ENCODE results near the gene NXN.
"Not testable (repeated sequence)": the region's sequence is repeated elsewhere in the genome, so short reads cannot be mapped to it uniquely, and the experiment has no call there.

DNA sequence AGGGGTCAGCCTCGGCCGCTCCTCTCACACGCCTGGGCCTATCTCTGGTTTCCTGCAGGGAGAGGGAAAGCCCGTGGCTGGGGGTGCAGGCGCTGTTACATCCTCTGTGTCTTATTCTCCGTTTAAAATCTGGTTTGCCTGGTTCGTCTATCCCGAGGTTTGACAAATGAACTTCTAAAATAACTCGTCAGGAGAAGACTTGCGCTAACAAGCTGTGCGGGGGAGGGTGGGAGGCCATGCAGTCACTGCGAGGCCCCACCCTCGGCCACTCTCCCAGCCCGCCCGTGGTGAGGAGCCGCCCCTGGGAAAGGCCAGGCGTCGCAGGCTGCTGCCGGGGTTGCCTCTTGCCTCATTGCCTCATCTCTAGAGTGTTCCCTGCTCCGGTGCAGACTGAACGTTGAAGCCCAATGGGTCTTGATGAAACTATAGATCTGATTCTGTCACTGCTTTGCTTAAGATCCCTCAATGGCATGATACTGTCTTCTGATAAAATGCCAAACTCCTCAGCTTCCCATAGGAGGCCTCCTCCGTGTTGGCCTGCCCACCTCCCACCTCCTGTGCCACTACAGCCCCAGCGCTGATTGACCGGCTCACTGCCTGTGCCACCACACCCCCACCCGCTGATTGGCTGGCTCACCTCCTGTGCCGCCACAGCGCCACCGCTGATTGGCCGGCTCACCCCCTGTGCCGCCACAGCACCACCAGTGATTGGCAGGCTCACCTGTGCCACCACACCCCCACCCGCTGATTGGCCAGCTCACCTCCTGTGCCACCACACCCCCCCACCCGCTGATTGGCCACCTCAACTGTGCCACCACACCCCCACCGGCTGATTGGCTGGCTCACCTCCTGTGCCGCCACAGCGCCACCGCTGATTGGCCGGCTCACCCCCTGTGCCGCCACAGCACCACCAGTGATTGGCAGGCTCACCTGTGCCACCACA lies 189.4 kb downstream of the NXN start:
- TF ChIP-seq, protein P1, sequence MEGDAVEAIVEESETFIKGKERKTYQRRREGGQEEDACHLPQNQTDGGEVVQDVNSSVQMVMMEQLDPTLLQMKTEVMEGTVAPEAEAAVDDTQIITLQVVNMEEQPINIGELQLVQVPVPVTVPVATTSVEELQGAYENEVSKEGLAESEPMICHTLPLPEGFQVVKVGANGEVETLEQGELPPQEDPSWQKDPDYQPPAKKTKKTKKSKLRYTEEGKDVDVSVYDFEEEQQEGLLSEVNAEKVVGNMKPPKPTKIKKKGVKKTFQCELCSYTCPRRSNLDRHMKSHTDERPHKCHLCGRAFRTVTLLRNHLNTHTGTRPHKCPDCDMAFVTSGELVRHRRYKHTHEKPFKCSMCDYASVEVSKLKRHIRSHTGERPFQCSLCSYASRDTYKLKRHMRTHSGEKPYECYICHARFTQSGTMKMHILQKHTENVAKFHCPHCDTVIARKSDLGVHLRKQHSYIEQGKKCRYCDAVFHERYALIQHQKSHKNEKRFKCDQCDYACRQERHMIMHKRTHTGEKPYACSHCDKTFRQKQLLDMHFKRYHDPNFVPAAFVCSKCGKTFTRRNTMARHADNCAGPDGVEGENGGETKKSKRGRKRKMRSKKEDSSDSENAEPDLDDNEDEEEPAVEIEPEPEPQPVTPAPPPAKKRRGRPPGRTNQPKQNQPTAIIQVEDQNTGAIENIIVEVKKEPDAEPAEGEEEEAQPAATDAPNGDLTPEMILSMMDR (IDR thresholded peaks at IDR 0.05): not testable (repeated sequence)
- TF ChIP-seq CHD2 (IDR thresholded peaks at IDR 0.05; ENCODE audit: low read length, partially characterized antibody); FOXJ3 (CRISPR knock-in tag; IDR thresholded peaks at IDR 0.05); SIN3A (IDR thresholded peaks at IDR 0.05; ENCODE audit: borderline replicate concordance, low read depth, low read length); JUND (IDR thresholded peaks at IDR 0.05); NRF1 (IDR thresholded peaks at IDR 0.05; ENCODE audit: low read depth, low read length): not testable (repeated sequence)
